GM23338 (cell line): ENCODE results near the gene TSPAN32.

Experiments
- CREB1 ChIP-seq: fragments of 250-450 bp; sonication (Bioruptor Pico); IDR thresholded peaks from 2 replicates; pipeline ENCODE4 v1.5.0; 2020; ENCODE audit warnings: low read depth, mild to moderate bottlenecking, moderate library complexity
- CTCF ChIP-seq, 2 experiments: fragments of 200-600 bp in 1 of 2; sonication (generic) in 1 of 2; conservative IDR thresholded peaks; 2 replicates each; pipeline versions ENCODE4 v1.5.1 to v1.6.1; 2016 to 2017; ENCODE audit warnings: antibody characterized with exemption in 2 of 2, low read depth in 2 of 2, mild to moderate bottlenecking in 2 of 2, moderate library complexity in 1 of 2
- ETS1 ChIP-seq: IDR thresholded peaks from 2 replicates; pipeline ENCODE4 v1.6.1; 2016; ENCODE audit warnings: antibody characterized with exemption
- EZH2 ChIP-seq: fragments of 200-600 bp; sonication (generic); IDR thresholded peaks from one replicate; pipeline ENCODE4 v1.8.0; 2017; ENCODE audit warnings: antibody characterized with exemption, mild to moderate bottlenecking, low read depth; ENCODE audit not compliant: unreplicated experiment
- POLR2AphosphoS5 ChIP-seq: IDR thresholded peaks from 2 replicates; pipeline ENCODE4 v1.6.1; 2016; ENCODE audit warnings: antibody characterized with exemption, low read depth
- REST ChIP-seq: IDR thresholded peaks from one replicate; pipeline ENCODE4 v1.6.1; 2018; ENCODE audit warnings: antibody characterized with exemption; ENCODE audit not compliant: unreplicated experiment

- TF ChIP-seq CTCF (conservative IDR thresholded peaks at IDR 0.05; ENCODE audit: low read depth in 2 of 2) = no peak
- no peak for TF ChIP-seq EZH2
- TF ChIP-seq POLR2AphosphoS5 = no peak
- no peak for TF ChIP-seq CREB1 (CRISPR knock-in tag)
- no peak for TF ChIP-seq REST
- TF ChIP-seq ETS1 = no peak
Measured at GRCh38 chr11:2357246-2357645, 55.4 kb downstream of the TSPAN32 start.
